ENCODE results near the gene RANBP10. TPM values are rescaled to one million over a fixed set of nuclear protein-coding genes. Genes with fewer than 3 reads are reported as not detected.

Gene RANBP10
- total and polyA plus RNA-seq, 4 donors = 9.8 to 15.5 (median 13.8) TPM

DNA sequence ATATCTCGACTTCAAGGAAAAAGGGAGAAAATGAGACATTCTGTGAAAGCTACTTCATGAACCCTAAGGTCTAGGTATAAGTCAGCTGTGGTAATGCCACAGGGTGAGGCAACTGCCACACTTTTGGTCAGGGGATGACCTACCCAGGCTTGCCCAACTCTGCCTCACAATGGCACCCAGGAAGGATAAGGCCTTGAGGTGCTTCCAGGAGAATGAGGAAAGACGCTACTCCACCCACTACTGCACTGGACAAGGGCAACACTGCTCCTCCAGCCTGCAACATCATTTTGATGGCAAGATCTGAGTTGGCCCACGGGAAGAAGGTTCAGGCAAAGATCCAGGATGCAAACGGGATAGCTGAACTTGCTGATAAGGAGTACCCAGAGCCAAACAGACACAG lies 65.2 kb downstream of the RANBP10 start:
- DNase-seq (ENCODE audit: low spot score) = no peak
- Histone ChIP-seq H3K4me3 (ENCODE audit: low read depth in 1 of 3, low read length in 3 of 3) (no peak overlapping the region), H3K9ac (ENCODE audit: low read depth in 1 of 2, low read length in 2 of 2) (no peak overlapping the region), H3K36me3 (ENCODE audit: control insufficient read depth in 4 of 4, insufficient read depth in 3 of 4, low read depth in 1 of 4, low read length in 3 of 4) (peaks cover 4 to 43% (median 35%) of the 10 kb centered on the region in 4 donors), H3K27me3 (ENCODE audit: control insufficient read depth in 4 of 4, insufficient read depth in 4 of 4, low read length in 3 of 4) (no peaks in the 10 kb centered on the region), H3K9me3 (ENCODE audit: control insufficient read depth in 4 of 4, low read length in 3 of 4) (no peaks in the 10 kb centered on the region), H3K4me1 (ENCODE audit: control insufficient read depth in 4 of 4, insufficient read depth in 4 of 4, low read length in 3 of 4) (peaks cover 0 to 8% (median 3%) of the 10 kb centered on the region in 4 donors), H3K27ac (ENCODE audit: low read depth in 1 of 2, low read length in 2 of 2) (no peak overlapping the region)
- WGBS = 65% methylated on average over 4 of the region's 4 CpGs
- TF ChIP-seq RXRA (IDR thresholded peaks at IDR 0.05) = no peak
- TF ChIP-seq JUND (IDR thresholded peaks at IDR 0.05) = no peak
- no peak for TF ChIP-seq EGR1 (IDR thresholded peaks at IDR 0.05; ENCODE audit: low read depth in 2 of 2)
- no peak for TF ChIP-seq RAD21 (IDR thresholded peaks at IDR 0.05)
- TF ChIP-seq FOXA2 (IDR thresholded peaks at IDR 0.05) = no peak
- TF ChIP-seq, protein P1, sequence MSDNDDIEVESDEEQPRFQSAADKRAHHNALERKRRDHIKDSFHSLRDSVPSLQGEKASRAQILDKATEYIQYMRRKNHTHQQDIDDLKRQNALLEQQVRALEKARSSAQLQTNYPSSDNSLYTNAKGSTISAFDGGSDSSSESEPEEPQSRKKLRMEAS (IDR thresholded peaks at IDR 0.05) = no peak
- TF ChIP-seq, protein P2, sequence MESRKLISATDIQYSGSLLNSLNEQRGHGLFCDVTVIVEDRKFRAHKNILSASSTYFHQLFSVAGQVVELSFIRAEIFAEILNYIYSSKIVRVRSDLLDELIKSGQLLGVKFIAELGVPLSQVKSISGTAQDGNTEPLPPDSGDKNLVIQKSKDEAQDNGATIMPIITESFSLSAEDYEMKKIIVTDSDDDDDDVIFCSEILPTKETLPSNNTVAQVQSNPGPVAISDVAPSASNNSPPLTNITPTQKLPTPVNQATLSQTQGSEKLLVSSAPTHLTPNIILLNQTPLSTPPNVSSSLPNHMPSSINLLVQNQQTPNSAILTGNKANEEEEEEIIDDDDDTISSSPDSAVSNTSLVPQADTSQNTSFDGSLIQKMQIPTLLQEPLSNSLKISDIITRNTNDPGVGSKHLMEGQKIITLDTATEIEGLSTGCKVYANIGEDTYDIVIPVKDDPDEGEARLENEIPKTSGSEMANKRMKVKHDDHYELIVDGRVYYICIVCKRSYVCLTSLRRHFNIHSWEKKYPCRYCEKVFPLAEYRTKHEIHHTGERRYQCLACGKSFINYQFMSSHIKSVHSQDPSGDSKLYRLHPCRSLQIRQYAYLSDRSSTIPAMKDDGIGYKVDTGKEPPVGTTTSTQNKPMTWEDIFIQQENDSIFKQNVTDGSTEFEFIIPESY (IDR thresholded peaks at IDR 0.05) = no peak
- no peak for TF ChIP-seq YY1 (IDR thresholded peaks at IDR 0.05)
- TF ChIP-seq FOXA1 (IDR thresholded peaks at IDR 0.05) = no peak
- no peak for TF ChIP-seq HNF4G (IDR thresholded peaks at IDR 0.05)

DNA sequence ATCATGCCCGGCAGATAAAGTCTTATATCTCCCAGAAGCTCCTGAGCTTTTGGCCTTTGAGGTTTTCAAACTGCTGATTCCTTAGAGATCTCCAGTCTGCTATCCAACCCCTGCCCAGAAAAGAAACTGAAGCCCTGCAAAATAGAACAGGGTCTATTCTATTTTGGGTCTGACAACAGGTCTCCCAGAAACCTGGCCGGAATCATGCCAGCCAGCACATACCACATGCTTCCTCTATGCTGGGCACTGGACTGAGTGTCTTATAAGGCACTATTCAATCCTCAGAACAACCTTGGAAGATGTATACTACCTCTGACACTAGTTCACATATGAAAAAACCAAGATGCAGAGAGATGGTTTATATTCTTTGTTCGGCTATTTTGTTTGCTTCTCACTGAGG lies 66.0 kb downstream of the RANBP10 start:
- no peak overlapping the region for H3K9ac ChIP-seq (ENCODE audit: low read depth in 1 of 2, low read length in 2 of 2)
- H3K4me3 ChIP-seq (ENCODE audit: low read depth in 1 of 3, low read length in 3 of 3) = no peak overlapping the region
- no peaks in the 10 kb centered on the region for H3K9me3 ChIP-seq (ENCODE audit: control insufficient read depth in 4 of 4, low read length in 3 of 4)
- DNase-seq (ENCODE audit: low spot score) = no peak
- H3K27ac ChIP-seq (ENCODE audit: low read depth in 1 of 2, low read length in 2 of 2) = no peak overlapping the region
- peaks cover 0 to 8% (median 3%) of the 10 kb centered on the region in 4 donors for H3K4me1 ChIP-seq (ENCODE audit: control insufficient read depth in 4 of 4, insufficient read depth in 4 of 4, low read length in 3 of 4)
- H3K36me3 ChIP-seq (ENCODE audit: control insufficient read depth in 4 of 4, insufficient read depth in 3 of 4, low read depth in 1 of 4, low read length in 3 of 4) = peaks cover 4 to 43% (median 36%) of the 10 kb centered on the region in 4 donors
- 98% methylated on average over 3 of the region's 3 CpGs for WGBS
- TF ChIP-seq SP1 (IDR thresholded peaks at IDR 0.05) (no peak), TAF1 (conservative IDR thresholded peaks at IDR 0.05) (no peak), JUND (IDR thresholded peaks at IDR 0.05) (no peak), RAD21 (IDR thresholded peaks at IDR 0.05) (no peak), FOXA2 (IDR thresholded peaks at IDR 0.05) (no peak), FOXA1 (IDR thresholded peaks at IDR 0.05) (no peak), EGR1 (IDR thresholded peaks at IDR 0.05; ENCODE audit: low read depth in 2 of 2) (no peak), HNF4A (conservative IDR thresholded peaks at IDR 0.05) (no peak), YY1 (IDR thresholded peaks at IDR 0.05) (no peak), HNF4G (IDR thresholded peaks at IDR 0.05) (no peak), GABPA (IDR thresholded peaks at IDR 0.05 in 1 of 2, conservative IDR thresholded peaks at IDR 0.05 in 1 of 2) (no peak), NR2F2 (IDR thresholded peaks at IDR 0.05) (no peak)
- TF ChIP-seq, protein P3, sequence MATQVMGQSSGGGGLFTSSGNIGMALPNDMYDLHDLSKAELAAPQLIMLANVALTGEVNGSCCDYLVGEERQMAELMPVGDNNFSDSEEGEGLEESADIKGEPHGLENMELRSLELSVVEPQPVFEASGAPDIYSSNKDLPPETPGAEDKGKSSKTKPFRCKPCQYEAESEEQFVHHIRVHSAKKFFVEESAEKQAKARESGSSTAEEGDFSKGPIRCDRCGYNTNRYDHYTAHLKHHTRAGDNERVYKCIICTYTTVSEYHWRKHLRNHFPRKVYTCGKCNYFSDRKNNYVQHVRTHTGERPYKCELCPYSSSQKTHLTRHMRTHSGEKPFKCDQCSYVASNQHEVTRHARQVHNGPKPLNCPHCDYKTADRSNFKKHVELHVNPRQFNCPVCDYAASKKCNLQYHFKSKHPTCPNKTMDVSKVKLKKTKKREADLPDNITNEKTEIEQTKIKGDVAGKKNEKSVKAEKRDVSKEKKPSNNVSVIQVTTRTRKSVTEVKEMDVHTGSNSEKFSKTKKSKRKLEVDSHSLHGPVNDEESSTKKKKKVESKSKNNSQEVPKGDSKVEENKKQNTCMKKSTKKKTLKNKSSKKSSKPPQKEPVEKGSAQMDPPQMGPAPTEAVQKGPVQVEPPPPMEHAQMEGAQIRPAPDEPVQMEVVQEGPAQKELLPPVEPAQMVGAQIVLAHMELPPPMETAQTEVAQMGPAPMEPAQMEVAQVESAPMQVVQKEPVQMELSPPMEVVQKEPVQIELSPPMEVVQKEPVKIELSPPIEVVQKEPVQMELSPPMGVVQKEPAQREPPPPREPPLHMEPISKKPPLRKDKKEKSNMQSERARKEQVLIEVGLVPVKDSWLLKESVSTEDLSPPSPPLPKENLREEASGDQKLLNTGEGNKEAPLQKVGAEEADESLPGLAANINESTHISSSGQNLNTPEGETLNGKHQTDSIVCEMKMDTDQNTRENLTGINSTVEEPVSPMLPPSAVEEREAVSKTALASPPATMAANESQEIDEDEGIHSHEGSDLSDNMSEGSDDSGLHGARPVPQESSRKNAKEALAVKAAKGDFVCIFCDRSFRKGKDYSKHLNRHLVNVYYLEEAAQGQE (IDR thresholded peaks at IDR 0.05) = no peak
- TF ChIP-seq, protein P2 (IDR thresholded peaks at IDR 0.05) = no peak
- TF ChIP-seq, protein P4, sequence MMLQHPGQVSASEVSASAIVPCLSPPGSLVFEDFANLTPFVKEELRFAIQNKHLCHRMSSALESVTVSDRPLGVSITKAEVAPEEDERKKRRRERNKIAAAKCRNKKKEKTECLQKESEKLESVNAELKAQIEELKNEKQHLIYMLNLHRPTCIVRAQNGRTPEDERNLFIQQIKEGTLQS (IDR thresholded peaks at IDR 0.05) = no peak
- H3K27me3 ChIP-seq (ENCODE audit: control insufficient read depth in 4 of 4, insufficient read depth in 4 of 4, low read length in 3 of 4) = no peaks in the 10 kb centered on the region

All from liver (tissue), 9 donors.